GM19328 (cell line): ENCODE results near the gene CCL28.

Experiments
- ATAC-seq: cut with Tn5 transposase; IDR thresholded peaks from one replicate; pipeline ENCODE4 v1.9.1; 2021; ENCODE audit warnings: mild to moderate bottlenecking, moderate library complexity; ENCODE audit not compliant: unreplicated experiment

The CCL28 gene

GRCh38 chr5:43358726-43359125, 53.5 kb downstream of the CCL28 start:
- no peak for ATAC-seq

GRCh38 chr5:43358301-43358700, 53.9 kb downstream of the CCL28 start:
- ATAC-seq = no peak

- ATAC-seq = no peak
Measured at GRCh38 chr5:43357878-43358281, 54.3 kb downstream of the CCL28 start.

- ATAC-seq = no peak
Measured at GRCh38 chr5:43357067-43357466, 55.1 kb downstream of the CCL28 start.

- no peak for ATAC-seq
Measured at GRCh38 chr5:43354774-43355173, 57.4 kb downstream of the CCL28 start.

DNA sequence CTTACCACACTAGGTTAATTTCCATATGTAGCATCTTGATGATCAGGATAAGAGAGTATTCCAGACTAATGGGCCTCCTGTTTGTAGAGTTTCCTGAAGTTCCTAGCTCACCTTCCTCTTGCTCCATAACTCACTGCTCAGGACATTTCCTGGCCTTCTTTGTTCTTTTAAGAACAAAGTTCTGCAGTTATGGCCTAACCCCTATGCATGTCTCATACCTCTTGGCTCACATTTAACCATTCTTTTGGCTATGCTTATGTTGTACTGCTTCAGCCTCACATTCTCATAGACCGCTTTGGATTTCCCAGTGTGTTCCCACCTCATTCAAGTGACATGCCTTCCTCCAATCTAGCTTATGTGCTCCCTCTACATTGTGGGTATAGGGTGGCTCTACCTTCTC, 58.5 kb downstream of the CCL28 start:
- ATAC-seq = no peak

DNA sequence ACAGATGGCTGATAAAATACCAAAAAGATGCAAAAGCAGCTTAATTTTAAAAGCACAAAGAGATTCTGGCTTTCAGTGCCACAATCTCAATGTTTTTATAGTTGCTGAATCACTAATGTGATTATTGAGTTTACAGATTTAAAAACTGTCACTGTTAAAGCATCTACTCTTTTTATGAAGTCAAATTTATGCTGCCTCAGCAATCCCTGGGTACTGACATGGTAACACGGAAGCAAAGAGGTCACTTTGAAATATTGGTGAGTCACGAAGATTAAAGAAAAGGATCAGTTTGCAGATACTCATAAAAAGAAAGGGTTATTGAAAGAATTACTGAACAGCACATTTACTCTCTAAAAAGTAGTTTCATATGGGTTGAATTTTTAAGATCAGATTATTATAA, 59.3 kb downstream of the CCL28 start:
- no peak for ATAC-seq

DNA sequence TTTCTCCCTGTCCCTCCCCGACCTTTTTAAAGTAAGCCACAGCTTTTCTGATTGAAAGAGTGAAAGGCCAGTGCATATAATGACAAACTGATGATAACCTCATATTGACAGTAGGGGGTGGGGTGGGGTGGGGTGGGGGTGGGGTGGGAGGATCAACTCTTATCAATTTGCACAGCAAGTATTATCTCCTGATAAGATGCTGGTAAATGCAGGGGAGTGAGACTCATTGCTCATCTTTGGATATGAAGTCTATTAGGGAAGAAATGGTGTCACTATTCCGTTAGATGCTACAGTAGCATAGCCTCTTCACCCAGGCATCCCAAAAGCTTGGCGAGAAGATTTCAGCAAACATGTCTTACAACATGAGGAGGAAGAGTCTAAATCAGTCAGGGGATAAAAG, 60.1 kb downstream of the CCL28 start:
- no peak for ATAC-seq

- ATAC-seq = no peak
Measured at GRCh38 chr5:43348861-43349363, 63.3 kb downstream of the CCL28 start.

GRCh38 chr5:43348207-43348606, 64.0 kb downstream of the CCL28 start:
- no peak for ATAC-seq

GRCh38 chr5:43338862-43339261, 73.3 kb downstream of the CCL28 start:
- no peak for ATAC-seq

DNA sequence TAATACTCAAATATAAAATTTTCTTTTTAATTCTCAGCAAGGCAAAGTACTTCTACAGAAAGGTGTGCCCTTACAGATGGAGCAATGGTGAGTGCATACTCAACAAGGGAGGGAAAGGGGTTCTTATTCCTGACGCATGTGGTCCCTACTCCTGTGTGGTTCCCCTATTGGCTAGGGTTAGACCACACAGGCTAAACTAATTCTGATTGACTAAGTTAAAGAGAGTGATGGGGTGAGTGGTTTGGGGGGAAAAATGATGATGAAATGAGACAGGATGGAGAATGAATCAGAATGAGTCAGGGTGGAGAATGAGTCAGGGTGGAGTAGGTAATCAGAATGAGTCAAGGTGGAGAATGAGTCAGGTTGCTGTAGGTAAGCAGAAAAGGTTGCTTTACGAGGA, 76.0 kb downstream of the CCL28 start:
- no peak for ATAC-seq

- ATAC-seq = no peak
Measured at GRCh38 chr5:43335681-43336080, 76.5 kb downstream of the CCL28 start.

GRCh38 chr5:43332401-43332800, 79.8 kb downstream of the CCL28 start:
- no peak for ATAC-seq
